HG03097 (cell line): ENCODE results near the gene CCR6.
A peak's percentile ranks its signal among the peaks of the same experiment; 100 is the strongest.

Experiments
- ATAC-seq: cut with Tn5 transposase; IDR thresholded peaks from one replicate; pipeline ENCODE4 v1.9.1; 2021; ENCODE audit not compliant: unreplicated experiment, low FRiP score

The CCR6 gene

DNA sequence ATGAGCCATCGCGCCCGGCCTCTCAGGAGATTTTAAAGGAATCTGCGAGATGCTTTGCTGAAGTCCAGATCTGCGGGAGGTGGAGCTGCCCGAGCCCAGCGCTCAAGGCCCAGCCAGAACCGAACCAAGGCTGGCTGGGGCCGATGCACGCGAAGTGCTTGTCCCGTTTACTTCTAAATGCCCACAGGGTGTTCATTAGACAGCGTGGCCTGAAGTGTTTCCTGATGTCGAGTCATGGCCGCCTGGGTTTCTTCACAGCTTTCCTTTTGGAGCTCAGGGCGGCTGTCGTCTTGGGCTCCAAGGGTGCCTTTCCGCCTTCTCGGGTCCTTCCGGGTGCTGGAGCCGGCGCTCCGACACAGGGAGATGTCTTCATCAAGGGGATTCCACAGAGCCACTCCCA, 25.1 kb upstream of the CCR6 start:
- ATAC-seq: no peak

GRCh38 chr6:167098825-167099225, 24.1 kb upstream of the CCR6 start:
- no peak for ATAC-seq

GRCh38 chr6:167099707-167100106, 23.2 kb upstream of the CCR6 start:
- no peak for ATAC-seq

- no peak for ATAC-seq
Measured at GRCh38 chr6:167100241-167100674, 22.6 kb upstream of the CCR6 start.

DNA sequence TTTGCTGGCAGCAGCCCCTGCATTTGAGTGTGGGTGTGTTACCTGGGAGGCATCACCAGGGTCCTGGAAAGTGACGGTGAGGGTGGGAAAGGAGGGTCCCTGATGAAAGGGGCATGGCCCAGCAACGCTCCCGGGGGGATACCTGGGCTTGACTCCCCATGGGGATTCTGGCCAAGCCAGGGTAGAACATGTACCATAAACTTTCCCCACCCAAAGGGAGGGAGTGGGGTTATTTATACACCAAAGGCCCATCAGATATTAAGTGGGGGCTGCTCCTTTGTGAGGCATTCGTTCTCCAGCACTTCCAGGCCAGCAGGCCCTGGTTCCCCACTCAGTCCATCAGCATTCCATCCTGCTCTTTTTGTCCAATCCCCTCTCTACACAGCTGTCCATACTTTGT, 20.6 kb upstream of the CCR6 start:
- ATAC-seq: no peak

GRCh38 chr6:167103041-167103891, 19.6 kb upstream of the CCR6 start:
- peak; percentile 89 for ATAC-seq

GRCh38 chr6:167104388-167104787, 18.5 kb upstream of the CCR6 start:
- no peak for ATAC-seq

DNA sequence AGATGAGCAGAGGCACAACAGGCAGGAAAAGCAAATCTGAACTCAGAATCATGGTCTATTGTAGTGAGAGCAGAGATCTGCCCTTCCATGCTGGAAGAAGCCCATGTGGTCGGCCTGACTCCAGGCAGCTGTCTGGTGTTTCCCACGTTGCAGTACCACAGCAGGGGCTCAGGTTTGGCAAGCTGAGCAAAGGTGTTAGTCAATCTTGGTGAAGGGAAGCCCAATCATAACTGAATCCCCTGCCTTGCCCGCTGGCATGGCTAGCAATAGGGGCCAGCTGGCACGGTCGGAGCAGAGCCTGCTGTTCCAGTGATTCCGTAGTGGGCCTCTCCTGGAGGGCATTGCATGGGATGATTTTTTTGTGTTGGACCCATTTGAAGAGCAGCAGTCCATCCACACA, 17.8 kb upstream of the CCR6 start:
- ATAC-seq: no peak

DNA sequence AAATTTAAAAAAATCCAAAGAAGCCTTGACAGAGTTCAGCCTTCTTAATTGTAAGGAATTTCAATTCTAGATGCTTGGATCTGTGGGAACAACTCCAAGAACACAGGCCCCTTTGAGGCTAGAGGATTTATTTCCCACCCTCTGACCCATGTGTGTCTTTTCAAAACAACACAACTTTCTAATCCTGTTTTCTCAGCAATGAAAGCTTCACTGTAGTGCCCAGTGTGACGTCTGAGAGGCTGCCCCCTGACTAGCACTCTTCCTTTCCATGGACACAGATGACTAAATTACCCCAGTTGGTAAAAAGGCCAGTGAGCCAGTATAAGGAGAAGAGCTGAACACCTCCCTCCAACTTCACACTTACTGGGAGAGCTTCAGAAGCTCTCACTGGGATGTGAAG, 16.5 kb upstream of the CCR6 start:
- no peak for ATAC-seq

DNA sequence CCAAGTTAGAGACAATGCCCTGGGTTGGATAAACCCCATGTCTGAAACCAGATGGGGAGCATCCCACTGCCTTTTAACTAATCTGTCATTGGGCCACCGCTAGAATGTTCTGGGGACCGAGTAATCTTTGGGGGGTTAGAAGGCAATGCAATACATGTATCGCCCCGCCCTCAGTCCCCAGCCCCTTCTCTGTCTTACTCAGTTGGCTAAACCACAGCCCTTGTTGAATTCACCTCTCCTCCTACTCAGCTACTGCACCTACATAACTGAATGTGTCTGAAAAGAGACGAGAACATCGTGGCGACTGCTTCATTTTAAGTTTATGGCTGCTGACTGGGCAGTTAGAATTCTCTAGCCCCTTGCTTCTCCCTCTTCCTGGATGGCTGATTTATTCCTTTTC, 15.1 kb upstream of the CCR6 start:
- ATAC-seq: no peak

- ATAC-seq: no peak
Measured at GRCh38 chr6:167108278-167108677, 14.6 kb upstream of the CCR6 start.

GRCh38 chr6:167109651-167110050, 13.2 kb upstream of the CCR6 start:
- ATAC-seq: no peak

DNA sequence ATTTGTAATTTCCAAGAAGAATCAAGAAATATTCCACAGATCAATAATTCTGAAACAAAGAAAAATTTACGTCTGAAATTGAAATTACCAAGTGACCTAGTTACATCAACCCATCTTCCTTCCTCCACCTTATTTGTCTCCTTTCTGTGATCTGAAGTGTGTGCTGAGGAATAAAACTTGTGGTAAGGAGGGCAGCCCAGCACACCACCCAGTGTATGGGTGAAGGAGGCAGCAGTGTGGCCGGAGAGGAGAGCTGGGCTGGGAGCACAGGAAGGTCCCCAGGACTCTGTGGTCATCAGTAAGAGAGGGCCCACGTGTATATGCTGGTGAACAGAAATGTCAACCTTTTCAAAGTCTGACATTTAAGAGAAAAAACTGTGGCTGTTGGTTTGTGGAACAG, 11.3 kb upstream of the CCR6 start:
- ATAC-seq: no peak

DNA sequence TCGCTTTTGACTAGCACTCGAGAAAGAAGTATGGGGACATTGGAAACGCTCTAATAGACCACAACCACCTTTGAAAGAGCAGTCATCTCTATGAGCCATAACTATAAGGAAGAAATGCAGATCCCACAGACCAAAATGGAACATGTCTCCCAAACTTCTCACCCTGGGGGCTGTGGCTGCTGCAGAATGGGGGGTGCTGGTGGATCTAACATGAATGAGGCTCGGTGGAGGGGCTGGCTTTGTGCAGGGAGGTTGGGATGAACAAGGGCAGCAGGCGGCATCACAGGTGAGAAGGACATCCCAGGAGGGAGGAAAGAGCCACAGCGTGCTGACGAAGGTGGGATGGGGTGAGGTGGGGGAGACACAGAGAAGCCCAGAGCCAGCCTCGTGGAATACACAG, 10.5 kb upstream of the CCR6 start:
- ATAC-seq: no peak

- ATAC-seq: peak; percentile 49
Measured at GRCh38 chr6:167113047-167113754, 9.7 kb upstream of the CCR6 start.

GRCh38 chr6:167113935-167114910, 8.7 kb upstream of the CCR6 start:
- peak; percentile 75 for ATAC-seq

DNA sequence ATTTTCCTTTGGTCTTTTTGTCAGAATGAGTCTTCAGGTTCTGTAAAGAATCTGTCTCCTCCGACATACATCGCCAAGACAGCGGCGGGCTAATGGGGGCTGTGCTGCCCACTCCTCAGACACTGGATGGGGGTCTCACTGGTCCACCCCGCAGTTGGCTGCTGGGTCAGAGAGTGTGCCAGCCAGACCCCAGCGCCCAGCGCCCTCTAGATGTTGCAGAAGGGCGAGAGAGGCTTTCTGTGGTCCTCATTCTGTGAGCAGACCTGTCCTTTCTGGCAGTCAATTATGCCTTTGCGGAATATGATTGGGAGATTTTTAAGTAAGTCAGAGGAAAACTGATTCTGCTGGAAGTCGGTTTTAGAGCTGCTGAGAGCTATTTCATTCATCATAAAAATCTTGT, 7.8 kb upstream of the CCR6 start:
- no peak for ATAC-seq

DNA sequence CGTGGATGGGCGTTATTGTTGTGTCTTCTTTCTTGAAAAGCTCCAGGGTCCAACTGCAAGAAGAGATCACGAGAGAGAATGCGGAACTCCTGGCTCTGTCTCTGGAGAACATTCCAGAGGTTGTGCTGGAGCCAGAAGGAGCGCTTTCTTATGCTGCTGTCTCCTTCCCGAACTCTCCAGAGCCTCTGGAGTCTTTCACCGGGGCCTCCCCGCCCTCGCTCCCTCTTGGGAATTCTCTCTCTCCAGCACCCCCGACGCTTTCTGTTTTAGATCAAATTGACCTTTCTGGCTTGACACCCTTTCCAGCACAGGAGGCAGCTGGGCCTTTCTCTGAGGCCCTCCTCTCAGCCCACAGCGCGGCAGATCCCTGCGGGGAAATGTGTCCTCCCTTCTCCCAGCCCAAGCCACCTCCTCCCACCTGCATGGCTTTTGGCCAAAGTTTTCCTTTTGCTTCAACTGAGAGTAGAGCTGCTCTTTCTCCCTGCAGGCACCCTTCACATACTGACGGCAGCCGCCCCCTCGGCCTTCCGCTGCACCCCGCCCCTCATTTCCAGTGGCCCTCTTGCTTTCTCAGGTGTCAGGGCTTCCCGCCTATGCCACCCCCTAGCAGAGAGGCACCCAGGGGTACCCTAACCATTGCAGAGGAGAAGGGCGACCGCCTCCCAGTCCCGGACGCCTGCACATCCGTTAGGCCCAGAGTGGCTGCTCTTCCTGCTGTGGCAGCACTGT, 6.6 kb upstream of the CCR6 start:
- no peak for ATAC-seq

DNA sequence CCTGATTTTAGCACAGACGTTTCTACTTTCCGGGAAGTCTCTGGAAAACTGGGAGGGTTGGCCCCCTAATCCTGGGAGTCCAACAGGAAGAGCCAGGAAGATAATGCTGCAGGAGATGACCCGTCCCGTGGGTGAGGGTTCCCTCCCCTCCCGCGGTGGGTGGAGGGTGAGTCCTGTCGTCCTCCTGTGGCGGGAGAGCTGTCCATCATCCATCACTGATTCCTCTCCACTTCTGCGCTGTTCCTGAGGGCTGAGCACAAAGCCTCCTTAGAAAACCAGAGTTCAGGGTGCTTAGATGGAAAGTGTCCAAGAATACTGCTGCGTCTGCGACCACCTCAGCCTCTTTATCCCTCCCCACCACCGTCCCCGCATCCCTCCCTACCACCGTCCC, 6.1 kb upstream of the CCR6 start:
- ATAC-seq: no peak

- no peak for ATAC-seq
Measured at GRCh38 chr6:167118006-167118405, 4.9 kb upstream of the CCR6 start.
